ENCODE results near the gene RAB1A.

The RAB1A gene

GRCh38 chr2:65093211-65093610 lies 36.7 kb downstream of the RAB1A start:
- no peak for DNase-seq (ENCODE audit: low read depth in 2 of 2)

DNA sequence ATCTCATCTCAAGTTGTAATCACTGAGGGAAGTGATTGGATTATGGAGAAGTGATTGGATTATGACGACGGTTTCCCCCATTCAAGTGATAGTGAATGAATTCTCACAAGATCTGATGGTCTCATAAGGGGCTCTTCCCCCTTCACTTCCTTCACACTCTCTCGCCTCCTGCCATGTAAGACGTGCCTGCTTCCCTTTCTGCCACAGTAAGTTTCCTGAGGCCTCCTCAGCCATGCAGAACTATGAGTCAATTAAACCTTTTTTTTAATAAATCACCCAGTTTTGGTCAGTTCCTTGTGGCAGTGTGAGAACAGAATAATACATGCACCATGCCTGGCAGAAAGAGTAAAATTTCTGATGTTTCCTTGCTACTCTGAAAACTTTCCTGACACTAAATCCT lies 37.1 kb downstream of the RAB1A start:
- DNase-seq (ENCODE audit: low read depth in 2 of 2) = no peak

DNA sequence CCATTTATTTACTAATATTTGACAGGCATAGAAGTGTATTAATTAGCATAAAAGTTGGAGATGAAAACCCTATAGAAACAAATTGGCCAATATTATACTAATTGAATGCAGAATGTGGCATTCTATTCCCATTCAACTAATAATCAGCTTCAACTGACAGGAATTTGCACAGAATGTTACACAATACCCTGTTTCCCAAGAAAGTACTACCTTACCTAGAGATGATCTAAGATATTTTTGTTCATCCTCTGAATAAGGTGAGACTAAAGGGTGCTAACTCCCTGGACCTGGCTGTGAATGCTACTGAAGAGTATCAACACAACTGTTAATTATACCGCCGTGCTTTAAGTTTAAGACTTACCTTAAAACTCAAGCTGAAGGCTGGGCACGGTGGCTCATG lies 44.8 kb downstream of the RAB1A start:
- DNase-seq (ENCODE audit: low read depth in 2 of 2) = no peak

- DNase-seq (ENCODE audit: low read depth in 2 of 2) = no peak
Observed at GRCh38 chr2:65081232-65081685, 48.6 kb downstream of the RAB1A start.

GRCh38 chr2:65079017-65079416 lies 50.9 kb downstream of the RAB1A start:
- no peak for DNase-seq (ENCODE audit: low read depth in 2 of 2)

GRCh38 chr2:65077898-65078297 lies 52.0 kb downstream of the RAB1A start:
- no peak for DNase-seq (ENCODE audit: low read depth in 2 of 2)

GRCh38 chr2:65076345-65076710 lies 53.6 kb downstream of the RAB1A start:
- no peak for DNase-seq (ENCODE audit: low read depth in 2 of 2)

- DNase-seq (ENCODE audit: low read depth in 2 of 2) = no peak
Observed at GRCh38 chr2:65075605-65076344, 54.1 kb downstream of the RAB1A start.

GRCh38 chr2:65075176-65075575 lies 54.7 kb downstream of the RAB1A start:
- DNase-seq (ENCODE audit: low read depth in 2 of 2) = no peak

DNA sequence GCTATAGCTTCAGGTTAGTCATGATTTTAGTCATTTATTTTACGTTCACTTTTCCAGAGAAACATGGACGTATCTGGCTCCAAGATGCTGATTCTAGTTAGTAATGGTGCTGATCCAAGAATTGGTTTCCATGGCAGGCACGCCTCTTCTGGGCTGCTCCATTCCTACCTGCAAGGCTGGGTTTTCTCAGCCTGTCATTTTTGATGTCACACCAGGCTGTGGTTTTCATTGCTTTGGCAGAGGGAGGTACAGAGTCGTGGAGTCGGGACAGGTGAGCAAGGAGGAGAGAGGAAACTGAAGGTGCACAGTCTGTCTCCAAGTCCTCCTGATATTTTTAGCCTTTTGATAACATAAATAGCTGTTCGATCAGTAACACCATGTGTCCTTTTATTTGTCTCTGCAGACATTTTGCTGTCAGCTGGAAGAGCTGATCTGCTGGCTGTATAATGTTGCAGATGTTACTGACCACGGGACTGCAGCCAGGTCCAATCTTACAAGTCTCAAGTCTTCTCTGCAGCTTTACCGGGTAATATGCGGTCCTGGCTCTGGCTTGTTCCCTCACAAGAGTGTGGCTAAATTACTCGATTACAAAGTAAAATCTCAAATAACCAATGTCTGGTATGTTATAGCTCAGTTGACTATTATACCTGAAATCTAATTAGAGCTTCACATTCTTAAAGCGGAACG lies 55.9 kb downstream of the RAB1A start:
- no peak for DNase-seq (ENCODE audit: low read depth in 2 of 2)

GRCh38 chr2:65072181-65072970 lies 57.5 kb downstream of the RAB1A start:
- no peak for DNase-seq (ENCODE audit: low read depth in 2 of 2)

GRCh38 chr2:65071499-65072180 lies 58.3 kb downstream of the RAB1A start:
- DNase-seq (ENCODE audit: low read depth in 2 of 2) = no peak

- DNase-seq (ENCODE audit: low read depth in 2 of 2) = no peak
Observed at GRCh38 chr2:65070856-65071255, 59.0 kb downstream of the RAB1A start.

GRCh38 chr2:65070172-65070830 lies 59.6 kb downstream of the RAB1A start:
- no peak for DNase-seq (ENCODE audit: low read depth in 2 of 2)

GRCh38 chr2:65069439-65069824 lies 60.5 kb downstream of the RAB1A start:
- no peak for DNase-seq (ENCODE audit: low read depth in 2 of 2)

GRCh38 chr2:65067806-65068553 lies 61.9 kb downstream of the RAB1A start:
- no peak for DNase-seq (ENCODE audit: low read depth in 2 of 2)

GRCh38 chr2:65064728-65065552 lies 65.0 kb downstream of the RAB1A start:
- peak in 1 of 2 donors; percentile 23 for DNase-seq (ENCODE audit: low read depth in 2 of 2)

GRCh38 chr2:65062843-65063825 lies 66.8 kb downstream of the RAB1A start:
- no peak for DNase-seq (ENCODE audit: low read depth in 2 of 2)

GRCh38 chr2:65061910-65062339 lies 68.0 kb downstream of the RAB1A start:
- no peak for DNase-seq (ENCODE audit: low read depth in 2 of 2)
